SK-N-SH treated with all-trans-retinoic acid at 6 μM for 48 hours (cell line): ENCODE data around the gene PKP4.

Source experiments
- ARNTL ChIP-seq: fragments of 450-650 bp; formaldehyde crosslinking; IDR thresholded peaks from 2 replicates; pipeline ENCODE4 v1.5.0; 2020; ENCODE audit warnings: low read depth, mild to moderate bottlenecking, moderate library complexity, borderline replicate concordance
- CREB5 ChIP-seq: fragments of 250-450 bp; sonication (Bioruptor Pico); IDR thresholded peaks from 2 replicates; pipeline ENCODE4 v1.5.1; 2020; ENCODE audit warnings: low read depth, mild to moderate bottlenecking, moderate library complexity
- CSDC2 ChIP-seq: fragments of 250-450 bp; sonication (Bioruptor Pico); IDR thresholded peaks from 2 replicates; pipeline ENCODE4 v1.5.0; 2020; ENCODE audit warnings: mild to moderate bottlenecking, moderate library complexity
- ISL1 ChIP-seq: fragments of 250-450 bp; sonication (Bioruptor Pico); IDR thresholded peaks from 2 replicates; pipeline ENCODE4 v2.1.2; 2022; ENCODE audit warnings: mild to moderate bottlenecking, moderate library complexity
- PATZ1 ChIP-seq: fragments of 250-450 bp; sonication (Bioruptor Pico); IDR thresholded peaks from 2 replicates; pipeline ENCODE4 v1.8.0; 2020; ENCODE audit warnings: mild to moderate bottlenecking, moderate library complexity, borderline replicate concordance
- PPARA ChIP-seq: fragments of 250-450 bp; sonication (Bioruptor Pico); IDR thresholded peaks from 2 replicates; pipeline ENCODE4 v1.5.0; 2020; ENCODE audit warnings: mild to moderate bottlenecking, borderline replicate concordance
- RARB ChIP-seq: fragments of 250-450 bp; sonication (Bioruptor Pico); IDR thresholded peaks from 2 replicates; pipeline ENCODE4 v1.8.0; 2021; ENCODE audit warnings: mild to moderate bottlenecking, moderate library complexity
- SNAI2 ChIP-seq: fragments of 250-450 bp; sonication (Bioruptor Pico); IDR thresholded peaks from 2 replicates; pipeline ENCODE4 v1.5.0; 2020; ENCODE audit warnings: mild to moderate bottlenecking, moderate library complexity
- TSHZ2 ChIP-seq: fragments of 250-450 bp; sonication (Bioruptor Pico); IDR thresholded peaks from 2 replicates; pipeline ENCODE4 v1.5.0; 2020; ENCODE audit warnings: mild to moderate bottlenecking, moderate library complexity
- ZFP3 ChIP-seq: fragments of 250-450 bp; sonication (Bioruptor Pico); IDR thresholded peaks from 2 replicates; pipeline ENCODE4 v1.5.0; 2020; ENCODE audit warnings: mild to moderate bottlenecking, moderate library complexity
- ZNF70 ChIP-seq: fragments of 450-650 bp; formaldehyde crosslinking; IDR thresholded peaks from 2 replicates; pipeline ENCODE4 v1.5.0; 2020; ENCODE audit warnings: mild to moderate bottlenecking, moderate library complexity
- ZNF8 ChIP-seq: fragments of 450-650 bp; formaldehyde crosslinking; IDR thresholded peaks from 2 replicates; pipeline ENCODE4 v1.5.0; 2020; ENCODE audit warnings: mild to moderate bottlenecking, moderate library complexity

GRCh38 chr2:158507141-158507540, 50.4 kb downstream of the PKP4 start:
- TF ChIP-seq CSDC2 (no peak), RARB (no peak), PPARA (CRISPR knock-in tag) (no peak), ZNF8 (CRISPR knock-in tag) (no peak), ARNTL (no peak), SNAI2 (no peak), CREB5 (CRISPR knock-in tag) (no peak), TSHZ2 (no peak), ZNF70 (CRISPR knock-in tag) (no peak), ISL1 (CRISPR knock-in tag) (no peak), ZFP3 (no peak), PATZ1 (no peak)
